ENCODE measurements around the gene NANS. TPM values are rescaled to one million over a fixed set of nuclear protein-coding genes. Genes with fewer than 3 reads are reported as not detected.

NANS gene
- polyA plus RNA-seq, 3 donors, result 41.3 to 109 (median 95.9) TPM

- H3K4me2 ChIP-seq (replicated peaks; ENCODE audit: extremely low read depth, low read length, poor library complexity, severe bottlenecking), result peak overlapping the region; percentile 30
- WGBS (ENCODE audit: insufficient coverage), result 20% methylated on average over 5 of the region's 20 CpGs
- DNase-seq, result peak; percentile 76 to 84 (median 79)
- intact Hi-C loops (cut with micrococcal nuclease), result loop anchor here (5.0 to 10.0 kb wide), 4 partner anchors 43 to 320 kb away; partner anchors contain the start of gene TRMO (in 2 of the 2)
- Mint-ChIP-seq H3K27me3 (ENCODE audit: low read depth in 3 of 3) (peaks cover 0 to 5% (median 2%) of the 10 kb centered on the region in 3 donors), H3K4me1 (peaks cover 12% of the 10 kb centered on the region), H3K36me3 (no peaks in the 10 kb centered on the region), H3K9me3 (no peaks in the 10 kb centered on the region), H3K4me3 (peak overlapping the region; percentile 43 to 46), H3K27ac (peak overlapping the region in 2 of 7 donors; percentile 26 to 80)
- H3K27ac ChIP-seq (ENCODE audit: low read depth in 1 of 2, low read length in 2 of 2), result no peak overlapping the region
- no peaks in the 10 kb centered on the region for H4K20me1 ChIP-seq (ENCODE audit: insufficient read depth, low read length)
- H3K9ac ChIP-seq (ENCODE audit: insufficient read depth, low read length, poor library complexity, severe bottlenecking), result no peak overlapping the region
- no peaks in the 10 kb centered on the region for H3K79me2 ChIP-seq (ENCODE audit: insufficient read depth, low read length)
- H3K4me3 ChIP-seq (replicated peaks in 1 of 3; ENCODE audit: low read depth in 2 of 3, low read length in 3 of 3), result no peak overlapping the region
- H3K9me3 ChIP-seq (replicated peaks in 1 of 2; ENCODE audit: control insufficient read depth in 1 of 2, insufficient read depth in 1 of 2, low read length in 2 of 2), result no peaks in the 10 kb centered on the region
- TF ChIP-seq CTCF (IDR thresholded peaks at IDR 0.05), result peak; percentile 91
- no peaks in the 10 kb centered on the region for H3K27me3 ChIP-seq (ENCODE audit: control insufficient read depth in 2 of 2, insufficient read depth in 2 of 2, low read length in 2 of 2)
- peaks cover 4 to 6% of the 10 kb centered on the region in 2 donors for H3K4me1 ChIP-seq (ENCODE audit: control insufficient read depth in 1 of 2, insufficient read depth in 2 of 2, low read length in 2 of 2)
- H2AFZ ChIP-seq (ENCODE audit: insufficient read depth, low read depth, low read length, poor library complexity, severe bottlenecking), result peak overlapping the region; percentile 47
- no peaks in the 10 kb centered on the region for H3K36me3 ChIP-seq (replicated peaks in 1 of 2; ENCODE audit: control insufficient read depth in 1 of 2, insufficient read depth in 2 of 2, low read length in 2 of 2)
Observed at GRCh38 chr9:98034593-98035546, 21.7 kb upstream of the NANS start.

GRCh38 chr9:98037357-98037756 is 19.2 kb upstream of the NANS start:
- no peaks in the 10 kb centered on the region for H3K36me3 ChIP-seq (replicated peaks in 1 of 2; ENCODE audit: control insufficient read depth in 1 of 2, insufficient read depth in 2 of 2, low read length in 2 of 2)
- H3K27ac Mint-ChIP-seq, result peak overlapping the region in 2 of 7 donors; percentile 52 to 77
- peaks cover 4 to 6% of the 10 kb centered on the region in 2 donors for H3K4me1 ChIP-seq (ENCODE audit: control insufficient read depth in 1 of 2, insufficient read depth in 2 of 2, low read length in 2 of 2)
- H3K27me3 ChIP-seq (ENCODE audit: control insufficient read depth in 2 of 2, insufficient read depth in 2 of 2, low read length in 2 of 2), result no peaks in the 10 kb centered on the region
- H3K4me2 ChIP-seq (replicated peaks; ENCODE audit: extremely low read depth, low read length, poor library complexity, severe bottlenecking), result no peak overlapping the region
- H3K4me3 Mint-ChIP-seq, result no peak overlapping the region
- peaks cover 12% of the 10 kb centered on the region for H3K4me1 Mint-ChIP-seq
- DNase-seq, result no peak
- no peak overlapping the region for H3K4me3 ChIP-seq (replicated peaks in 1 of 3; ENCODE audit: low read depth in 2 of 3, low read length in 3 of 3)
- no peaks in the 10 kb centered on the region for H3K36me3 Mint-ChIP-seq
- intact Hi-C loops (cut with micrococcal nuclease), result loop anchor here (10.0 kb wide), 2 partner anchors 143 to 323 kb away; no protein-coding TSS in a partner anchor
- no peak overlapping the region for H3K27ac ChIP-seq (ENCODE audit: low read depth in 1 of 2, low read length in 2 of 2)
- H3K27me3 Mint-ChIP-seq (ENCODE audit: low read depth in 3 of 3), result peaks cover 2 to 7% (median 5%) of the 10 kb centered on the region in 3 donors
- no peaks in the 10 kb centered on the region for H4K20me1 ChIP-seq (ENCODE audit: insufficient read depth, low read length)
- TF ChIP-seq CTCF (IDR thresholded peaks at IDR 0.05), result no peak
- no peaks in the 10 kb centered on the region for H3K9me3 ChIP-seq (replicated peaks in 1 of 2; ENCODE audit: control insufficient read depth in 1 of 2, insufficient read depth in 1 of 2, low read length in 2 of 2)
- H3K9ac ChIP-seq (ENCODE audit: insufficient read depth, low read length, poor library complexity, severe bottlenecking), result no peak overlapping the region
- no peaks in the 10 kb centered on the region for H3K9me3 Mint-ChIP-seq
- H2AFZ ChIP-seq (ENCODE audit: insufficient read depth, low read depth, low read length, poor library complexity, severe bottlenecking), result no peak overlapping the region
- H3K79me2 ChIP-seq (ENCODE audit: insufficient read depth, low read length), result no peaks in the 10 kb centered on the region

Measured in CD14-positive monocyte (primary cell).